SK-N-SH (cell line): Measurements from ENCODE around the gene FCHSD2.

ENCODE experiments used
- CHD2 ChIP-seq: fragments of 150-350 bp; IDR thresholded peaks from 2 replicates; pipeline ENCODE4 v1.6.1; 2018; ENCODE audit warnings: low read length; ENCODE audit not compliant: partially characterized antibody
- ELF1 ChIP-seq: IDR thresholded peaks from 2 replicates; pipeline ENCODE4 v1.4.0; 2012
- FOSL2 ChIP-seq: IDR thresholded peaks from 2 replicates; pipeline ENCODE4 v1.4.0; 2012; ENCODE audit warnings: low read depth, mild to moderate bottlenecking, moderate library complexity, borderline replicate concordance
- MXI1 ChIP-seq: IDR thresholded peaks from 2 replicates; pipeline ENCODE4 v1.6.1; 2012; ENCODE audit warnings: mild to moderate bottlenecking, low read depth, low read length, improper control_type of control experiment
- POLR2AphosphoS5 ChIP-seq: IDR thresholded peaks from 2 replicates; pipeline ENCODE4 v1.6.1; 2012; ENCODE audit warnings: low read depth, low read length
- RCOR1 ChIP-seq: fragments of 150-350 bp; IDR thresholded peaks from 2 replicates; pipeline ENCODE4 v1.6.1; 2017; ENCODE audit warnings: antibody characterized with exemption, low read length
- REST ChIP-seq: IDR thresholded peaks from 2 replicates; pipeline ENCODE4 v1.6.1; 2012; ENCODE audit warnings: mild to moderate bottlenecking, low read depth, low read length, moderate library complexity
- TAF1 ChIP-seq: IDR thresholded peaks from 2 replicates; pipeline ENCODE4 v1.6.1; 2012; ENCODE audit warnings: low read depth, mild to moderate bottlenecking, low read length, moderate library complexity, borderline replicate concordance
- TEAD4 ChIP-seq: IDR thresholded peaks from 2 replicates; pipeline ENCODE4 v1.4.0; 2012; ENCODE audit warnings: mild to moderate bottlenecking, borderline replicate concordance; ENCODE audit not compliant: insufficient read depth
- YY1 ChIP-seq: IDR thresholded peaks from 2 replicates; pipeline ENCODE4 v1.4.0; 2012; ENCODE audit warnings: low read depth, mild to moderate bottlenecking
- TF ChIP-seq, protein P1 (sequence below): fragments of 200-600 bp; sonication (generic); IDR thresholded peaks from 2 replicates; pipeline ENCODE4 v1.6.1; 2017; ENCODE audit warnings: antibody characterized with exemption, mild to moderate bottlenecking, moderate library complexity
- TF ChIP-seq, protein P2 (sequence below): IDR thresholded peaks from 2 replicates; pipeline ENCODE4 v1.4.0; 2012; ENCODE audit warnings: low read depth

DNA sequence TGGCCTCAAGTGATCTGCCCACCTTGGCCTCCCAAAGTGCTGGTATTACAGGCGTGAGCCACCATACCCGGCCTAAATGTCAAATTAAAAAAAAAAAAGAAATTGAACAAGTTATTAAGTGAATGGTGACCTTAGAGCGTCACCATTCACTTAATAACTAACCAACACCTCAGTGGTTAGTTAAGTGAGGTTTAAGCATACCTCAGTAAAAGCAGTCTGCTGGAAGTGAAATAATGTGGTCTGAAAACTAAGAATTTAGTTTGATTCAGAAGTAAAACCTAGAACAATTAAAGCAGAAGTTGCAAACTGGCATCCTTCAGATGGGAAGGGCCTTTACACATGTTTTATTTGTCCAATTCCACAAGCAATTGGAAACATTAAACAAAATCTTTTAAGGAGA, 71.5 kb downstream of the FCHSD2 start:
- no peak for TF ChIP-seq MXI1
- no peak for TF ChIP-seq POLR2AphosphoS5
- no peak for TF ChIP-seq TEAD4
- no peak for TF ChIP-seq FOSL2
- TF ChIP-seq ELF1, result no peak
- no peak for TF ChIP-seq YY1
- no peak for TF ChIP-seq REST
- TF ChIP-seq CHD2, result no peak
- TF ChIP-seq TAF1, result no peak
- TF ChIP-seq, protein P1, sequence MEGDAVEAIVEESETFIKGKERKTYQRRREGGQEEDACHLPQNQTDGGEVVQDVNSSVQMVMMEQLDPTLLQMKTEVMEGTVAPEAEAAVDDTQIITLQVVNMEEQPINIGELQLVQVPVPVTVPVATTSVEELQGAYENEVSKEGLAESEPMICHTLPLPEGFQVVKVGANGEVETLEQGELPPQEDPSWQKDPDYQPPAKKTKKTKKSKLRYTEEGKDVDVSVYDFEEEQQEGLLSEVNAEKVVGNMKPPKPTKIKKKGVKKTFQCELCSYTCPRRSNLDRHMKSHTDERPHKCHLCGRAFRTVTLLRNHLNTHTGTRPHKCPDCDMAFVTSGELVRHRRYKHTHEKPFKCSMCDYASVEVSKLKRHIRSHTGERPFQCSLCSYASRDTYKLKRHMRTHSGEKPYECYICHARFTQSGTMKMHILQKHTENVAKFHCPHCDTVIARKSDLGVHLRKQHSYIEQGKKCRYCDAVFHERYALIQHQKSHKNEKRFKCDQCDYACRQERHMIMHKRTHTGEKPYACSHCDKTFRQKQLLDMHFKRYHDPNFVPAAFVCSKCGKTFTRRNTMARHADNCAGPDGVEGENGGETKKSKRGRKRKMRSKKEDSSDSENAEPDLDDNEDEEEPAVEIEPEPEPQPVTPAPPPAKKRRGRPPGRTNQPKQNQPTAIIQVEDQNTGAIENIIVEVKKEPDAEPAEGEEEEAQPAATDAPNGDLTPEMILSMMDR, result no peak
- TF ChIP-seq, protein P2, sequence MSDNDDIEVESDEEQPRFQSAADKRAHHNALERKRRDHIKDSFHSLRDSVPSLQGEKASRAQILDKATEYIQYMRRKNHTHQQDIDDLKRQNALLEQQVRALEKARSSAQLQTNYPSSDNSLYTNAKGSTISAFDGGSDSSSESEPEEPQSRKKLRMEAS, result no peak
- TF ChIP-seq RCOR1, result no peak
